ENCODE results near the gene CSHL1.
"Not testable (repeated sequence)": the region's sequence is repeated elsewhere in the genome, so short reads cannot be mapped to it uniquely, and the experiment has no call there.

Gene CSHL1

DNA sequence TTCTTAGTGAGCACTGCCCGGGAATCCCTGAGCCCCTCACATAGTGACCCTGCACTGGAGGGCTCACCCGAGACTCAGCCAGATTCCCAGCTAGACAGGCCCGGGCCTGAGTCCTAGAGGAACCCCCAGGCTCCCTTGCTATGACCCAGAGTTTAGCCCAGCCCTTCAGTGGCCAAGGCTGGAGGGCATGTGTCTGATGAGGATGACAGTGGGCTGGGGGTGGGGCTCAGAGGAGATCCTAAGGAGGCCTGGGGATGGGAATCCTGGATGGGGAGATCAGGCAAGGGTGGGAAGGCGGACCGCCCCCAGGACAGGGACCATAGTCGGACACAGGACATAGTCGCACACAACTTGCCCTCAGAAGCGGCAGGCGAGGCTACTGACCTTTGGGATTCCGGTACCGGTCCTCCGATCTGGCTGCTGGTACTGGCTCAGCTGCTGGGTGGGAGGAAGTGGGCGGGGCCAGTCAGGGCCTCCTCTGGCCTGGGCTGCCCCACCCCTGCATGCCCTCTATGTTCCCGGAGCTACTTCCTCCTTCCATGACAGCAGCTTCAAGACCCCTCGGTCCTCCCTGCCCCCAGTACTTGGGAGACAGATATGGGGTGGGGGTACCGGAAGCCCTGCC, 20.0 kb upstream of the CSHL1 start:
- no peaks in the 10 kb centered on the region for H3K27me3 Mint-ChIP-seq
- ATAC-seq, result peak; percentile 74
- no peaks in the 10 kb centered on the region for H3K9me3 Mint-ChIP-seq
- H3K4me1 Mint-ChIP-seq, result peaks cover 84% of the 10 kb centered on the region
- peaks cover 48% of the 10 kb centered on the region for H3K36me3 Mint-ChIP-seq
- H3K4me3 Mint-ChIP-seq, result peak overlapping the region; percentile 92
- peak overlapping the region; percentile 94 for H3K27ac Mint-ChIP-seq

- Mint-ChIP-seq H3K4me1 (peaks cover 84% of the 10 kb centered on the region), H3K4me3 (peak overlapping the region; percentile 92), H3K27me3 (no peaks in the 10 kb centered on the region), H3K27ac (peak overlapping the region; percentile 94), H3K9me3 (no peaks in the 10 kb centered on the region), H3K36me3 (peaks cover 48% of the 10 kb centered on the region)
- ATAC-seq, result no peak
Measured at GRCh38 chr17:63929860-63930766, 19.1 kb upstream of the CSHL1 start.

GRCh38 chr17:63928966-63929695, 18.1 kb upstream of the CSHL1 start:
- peak overlapping the region; percentile 92 for H3K4me3 Mint-ChIP-seq
- no peak for ATAC-seq
- H3K27me3 Mint-ChIP-seq, result no peaks in the 10 kb centered on the region
- H3K4me1 Mint-ChIP-seq, result peaks cover 85% of the 10 kb centered on the region
- peak overlapping the region; percentile 82 for H3K27ac Mint-ChIP-seq
- H3K9me3 Mint-ChIP-seq, result no peaks in the 10 kb centered on the region
- peaks cover 48% of the 10 kb centered on the region for H3K36me3 Mint-ChIP-seq

GRCh38 chr17:63928172-63928666, 17.2 kb upstream of the CSHL1 start:
- H3K36me3 Mint-ChIP-seq, result peaks cover 48% of the 10 kb centered on the region
- no peaks in the 10 kb centered on the region for H3K9me3 Mint-ChIP-seq
- H3K4me1 Mint-ChIP-seq, result peaks cover 85% of the 10 kb centered on the region
- peak overlapping the region; percentile 92 for H3K4me3 Mint-ChIP-seq
- peak overlapping the region; percentile 82 for H3K27ac Mint-ChIP-seq
- no peak for ATAC-seq
- no peaks in the 10 kb centered on the region for H3K27me3 Mint-ChIP-seq

GRCh38 chr17:63927464-63928171, 16.6 kb upstream of the CSHL1 start:
- Mint-ChIP-seq H3K27me3 (no peaks in the 10 kb centered on the region), H3K9me3 (no peaks in the 10 kb centered on the region), H3K4me1 (peaks cover 85% of the 10 kb centered on the region), H3K4me3 (peak overlapping the region; percentile 92), H3K27ac (peak overlapping the region; percentile 82), H3K36me3 (peaks cover 48% of the 10 kb centered on the region)
- ATAC-seq, result peak; percentile 37

DNA sequence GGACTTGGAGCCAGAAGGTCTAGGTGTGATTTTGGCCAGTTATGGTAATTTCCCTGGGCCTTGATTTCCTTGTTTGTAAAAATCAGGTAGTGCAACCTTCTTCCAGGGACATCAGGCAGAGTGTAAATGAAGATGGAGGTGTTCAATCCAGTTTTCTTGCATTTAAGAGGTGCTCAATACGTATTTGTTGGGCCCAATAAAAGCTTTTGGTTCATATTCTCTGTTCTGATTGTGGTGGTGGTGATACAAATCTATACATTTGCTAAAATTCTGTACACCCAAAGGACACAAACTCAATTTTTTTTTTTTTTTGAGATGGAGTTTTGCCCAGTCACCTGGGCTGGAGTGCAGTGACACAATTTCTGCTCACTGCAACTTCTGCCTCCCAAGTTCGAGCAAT, 15.1 kb upstream of the CSHL1 start:
- H3K4me3 Mint-ChIP-seq, result no peak overlapping the region
- no peaks in the 10 kb centered on the region for H3K27me3 Mint-ChIP-seq
- H3K36me3 Mint-ChIP-seq, result peaks cover 38% of the 10 kb centered on the region
- peaks cover 91% of the 10 kb centered on the region for H3K4me1 Mint-ChIP-seq
- no peaks in the 10 kb centered on the region for H3K9me3 Mint-ChIP-seq
- ATAC-seq, result no peak
- H3K27ac Mint-ChIP-seq, result peak overlapping the region; percentile 82

GRCh38 chr17:63925615-63926014, 14.6 kb upstream of the CSHL1 start:
- H3K4me3 Mint-ChIP-seq, result peak overlapping the region; percentile 55
- no peaks in the 10 kb centered on the region for H3K27me3 Mint-ChIP-seq
- H3K36me3 Mint-ChIP-seq, result peaks cover 33% of the 10 kb centered on the region
- peak overlapping the region; percentile 82 for H3K27ac Mint-ChIP-seq
- ATAC-seq, result peak; percentile 84
- no peaks in the 10 kb centered on the region for H3K9me3 Mint-ChIP-seq
- peaks cover 93% of the 10 kb centered on the region for H3K4me1 Mint-ChIP-seq

DNA sequence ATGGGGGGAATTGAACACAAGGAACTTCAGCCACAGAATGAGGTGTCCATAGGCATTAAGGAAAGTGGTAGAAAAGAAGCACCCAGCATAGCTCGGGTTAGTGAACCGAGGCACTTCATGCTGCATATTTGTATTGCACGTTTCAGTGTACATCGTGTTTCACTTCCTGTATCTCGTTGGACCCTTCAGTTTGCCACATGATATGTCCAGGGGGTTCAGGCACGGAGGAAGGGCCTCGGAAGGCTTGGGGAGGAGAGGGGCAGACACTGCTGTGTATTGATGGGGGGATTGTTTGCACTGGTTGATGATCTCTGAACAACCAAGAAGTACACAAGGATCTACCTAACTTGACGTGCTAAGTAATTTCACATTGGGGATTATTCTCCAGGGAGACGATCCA, 11.3 kb upstream of the CSHL1 start:
- H3K4me1 Mint-ChIP-seq, result peaks cover 81% of the 10 kb centered on the region
- ATAC-seq, result peak; percentile 80
- not testable (repeated sequence) for H3K27me3 Mint-ChIP-seq, H3K9me3 Mint-ChIP-seq, H3K36me3 Mint-ChIP-seq
- H3K27ac Mint-ChIP-seq, result peak overlapping the region; percentile 82
- peak overlapping the region; percentile 56 for H3K4me3 Mint-ChIP-seq

GRCh38 chr17:63920779-63921178, 9.7 kb upstream of the CSHL1 start:
- H3K4me3 Mint-ChIP-seq, result peak overlapping the region; percentile 36
- H3K4me1 Mint-ChIP-seq, result peaks cover 75% of the 10 kb centered on the region
- ATAC-seq, result peak; percentile 68
- not testable (repeated sequence) for H3K27me3 Mint-ChIP-seq, H3K9me3 Mint-ChIP-seq, H3K36me3 Mint-ChIP-seq
- H3K27ac Mint-ChIP-seq, result peak overlapping the region; percentile 83

GRCh38 chr17:63920050-63920449, 9.0 kb upstream of the CSHL1 start:
- H3K4me3 Mint-ChIP-seq, result peak overlapping the region; percentile 61
- H3K9me3 Mint-ChIP-seq, ATAC-seq, H3K36me3 Mint-ChIP-seq, H3K27me3 Mint-ChIP-seq: not testable (repeated sequence)
- H3K27ac Mint-ChIP-seq, result peak overlapping the region; percentile 83
- peaks cover 73% of the 10 kb centered on the region for H3K4me1 Mint-ChIP-seq

DNA sequence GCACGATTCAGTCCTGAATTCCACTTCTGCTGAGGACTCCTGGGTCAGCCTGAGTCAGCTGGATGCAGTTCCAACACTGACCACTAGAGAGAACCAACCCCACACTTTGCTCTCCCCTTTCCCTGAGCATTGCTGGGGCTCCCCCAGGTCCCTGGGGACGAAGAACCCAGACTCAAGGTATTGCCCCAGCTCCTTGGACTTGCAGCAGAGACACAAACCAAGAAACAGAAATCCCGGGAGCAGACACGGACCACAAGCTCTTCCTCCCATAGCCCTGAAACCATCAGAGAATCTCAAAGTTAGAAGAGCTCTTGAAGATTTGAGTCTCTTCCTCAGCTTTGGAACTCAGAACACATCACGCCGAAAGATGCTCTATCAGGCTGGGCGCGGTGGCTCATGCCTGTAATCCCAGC, 8.3 kb upstream of the CSHL1 start:
- H3K27ac Mint-ChIP-seq, result peak overlapping the region; percentile 50
- peak overlapping the region; percentile 62 for H3K4me3 Mint-ChIP-seq
- H3K9me3 Mint-ChIP-seq, result no peaks in the 10 kb centered on the region
- no peaks in the 10 kb centered on the region for H3K36me3 Mint-ChIP-seq
- H3K27me3 Mint-ChIP-seq, result no peaks in the 10 kb centered on the region
- H3K4me1 Mint-ChIP-seq, result peaks cover 70% of the 10 kb centered on the region
- peak; percentile 79 for ATAC-seq

DNA sequence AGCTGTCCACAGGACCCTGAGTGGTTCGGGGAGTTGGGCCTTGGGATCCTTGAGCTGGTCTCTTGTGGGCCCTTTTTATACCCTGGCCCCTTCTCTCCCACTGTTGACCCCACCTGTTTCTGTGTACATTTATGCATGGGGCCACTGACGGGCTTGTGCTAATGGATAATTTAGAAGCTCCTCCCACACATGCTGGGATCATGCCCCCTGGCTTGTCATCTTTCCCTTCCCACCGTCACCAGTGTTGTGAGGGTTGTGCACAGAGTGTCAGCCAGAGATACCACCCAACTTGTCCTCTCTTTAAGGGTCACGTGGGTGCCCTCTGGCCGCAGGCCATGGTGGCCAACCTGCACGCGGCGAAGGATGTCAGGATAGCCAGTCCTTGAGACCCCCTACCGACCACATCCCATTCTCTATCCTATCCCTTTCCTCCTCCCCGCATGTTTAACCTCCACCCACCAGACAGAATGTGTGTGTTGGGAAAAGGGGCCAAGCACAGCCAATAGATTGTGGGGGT, 7.8 kb upstream of the CSHL1 start, which contains the start of gene GH1:
TSS of gene GH1 (minus strand) at position 51 of the 517 bp plus-strand sequence. CDS start 63 bp downstream, outside the sequence.
- peaks cover 70% of the 10 kb centered on the region for H3K4me1 Mint-ChIP-seq
- H3K36me3 Mint-ChIP-seq, H3K9me3 Mint-ChIP-seq, H3K27me3 Mint-ChIP-seq, ATAC-seq: not testable (repeated sequence)
- peak within 1 kb of the TSS; percentile 50 for H3K27ac Mint-ChIP-seq
- H3K4me3 Mint-ChIP-seq, result peak within 1 kb of the TSS; percentile 62

DNA sequence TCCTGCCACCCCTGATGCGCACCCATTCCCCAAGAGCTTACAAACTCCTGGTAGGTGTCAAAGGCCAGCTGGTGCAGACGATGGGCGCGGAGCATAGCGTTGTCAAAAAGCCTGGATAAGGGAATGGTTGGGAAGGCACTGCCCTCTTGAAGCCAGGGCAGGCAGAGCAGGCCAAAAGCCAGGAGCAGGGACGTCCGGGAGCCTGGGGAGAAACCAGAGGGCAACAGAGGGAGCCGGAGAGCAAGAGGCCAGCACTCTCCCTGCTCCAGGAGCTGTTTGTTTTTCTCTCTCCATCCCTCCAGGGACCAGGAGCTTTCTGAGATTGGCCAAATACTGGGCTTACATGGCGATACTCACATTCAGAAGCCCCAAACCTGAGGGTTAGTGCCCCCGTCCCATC, 7.2 kb upstream of the CSHL1 start:
- Mint-ChIP-seq H3K4me3 (no peak overlapping the region), H3K4me1 (peaks cover 70% of the 10 kb centered on the region)

GRCh38 chr17:63917646-63918045, 6.6 kb upstream of the CSHL1 start:
- peaks cover 68% of the 10 kb centered on the region for H3K4me1 Mint-ChIP-seq
- ATAC-seq, result no peak
- H3K27ac Mint-ChIP-seq, result peak overlapping the region; percentile 34

More for the DNA sequence above, 7.2 kb upstream of the CSHL1 start:
- Mint-ChIP-seq H3K27ac (no peak overlapping the region), H3K36me3 (no peaks in the 10 kb centered on the region), H3K9me3 (no peaks in the 10 kb centered on the region), H3K27me3 (no peaks in the 10 kb centered on the region)
- ATAC-seq, result no peak

More at GRCh38 chr17:63917646-63918045, 6.6 kb upstream of the CSHL1 start:
- H3K9me3 Mint-ChIP-seq, result no peaks in the 10 kb centered on the region
- H3K27me3 Mint-ChIP-seq, result no peaks in the 10 kb centered on the region
- no peaks in the 10 kb centered on the region for H3K36me3 Mint-ChIP-seq
- H3K4me3 Mint-ChIP-seq, result no peak overlapping the region
